HG02642 (cell line): Measurements from ENCODE around the gene ITK.
A peak's percentile ranks its signal among the peaks of the same experiment; 100 is the strongest.
"Not testable (repeated sequence)": the region's sequence is repeated elsewhere in the genome, so short reads cannot be mapped to it uniquely, and the experiment has no call there.

Source experiments
- ATAC-seq: cut with Tn5 transposase; IDR thresholded peaks from one replicate; pipeline ENCODE4 v1.9.1; 2021; ENCODE audit warnings: mild to moderate bottlenecking; ENCODE audit not compliant: unreplicated experiment, poor library complexity

The ITK gene

GRCh38 chr5:157233515-157233914 is 52.9 kb downstream of the ITK start:
- ATAC-seq: no peak

GRCh38 chr5:157236423-157236822 is 55.8 kb downstream of the ITK start:
- ATAC-seq: no peak

- ATAC-seq: no peak
Measured at GRCh38 chr5:157241483-157241882, 60.8 kb downstream of the ITK start.

GRCh38 chr5:157244704-157245103 is 64.1 kb downstream of the ITK start:
- ATAC-seq: not testable (repeated sequence)

- no peak for ATAC-seq
Measured at GRCh38 chr5:157245476-157245875, 64.8 kb downstream of the ITK start.

- ATAC-seq: no peak
Measured at GRCh38 chr5:157245886-157246285, 65.2 kb downstream of the ITK start.

- ATAC-seq: no peak
Measured at GRCh38 chr5:157247267-157247666, 66.6 kb downstream of the ITK start.

- ATAC-seq: no peak
Measured at GRCh38 chr5:157248821-157249470, 68.3 kb downstream of the ITK start.

- peak; percentile 92 for ATAC-seq
Measured at GRCh38 chr5:157252711-157253465, 72.2 kb downstream of the ITK start.

- ATAC-seq: peak; percentile 50
Measured at GRCh38 chr5:157253547-157253946, 72.9 kb downstream of the ITK start.

GRCh38 chr5:157258450-157258849 is 77.8 kb downstream of the ITK start:
- ATAC-seq: no peak

- no peak for ATAC-seq
Measured at GRCh38 chr5:157259699-157260098, 79.1 kb downstream of the ITK start.

GRCh38 chr5:157263496-157264090 is 83.0 kb downstream of the ITK start:
- ATAC-seq: no peak

- ATAC-seq: peak; percentile 89
Measured at GRCh38 chr5:157265714-157266285, 85.2 kb downstream of the ITK start, which contains the start of gene CYFIP2. CYFIP2 (plus strand) TSS chr5:157266123; CDS start chr5:157285362, 19,239 bp downstream.

- ATAC-seq: peak; percentile 57
Measured at GRCh38 chr5:157266286-157267007, 85.8 kb downstream of the ITK start.

- ATAC-seq: no peak
Measured at GRCh38 chr5:157267025-157267424, 86.4 kb downstream of the ITK start.

- no peak for ATAC-seq
Measured at GRCh38 chr5:157267761-157268480, 87.3 kb downstream of the ITK start.

GRCh38 chr5:157269165-157269671 is 88.6 kb downstream of the ITK start:
- ATAC-seq: no peak

- ATAC-seq: no peak
Measured at GRCh38 chr5:157269761-157270272, 89.2 kb downstream of the ITK start.
